ENCODE data around the gene VLDLR.

Gene VLDLR

GRCh38 chr9:2664174-2665065 lies 42.8 kb downstream of the VLDLR start:
- Histone ChIP-seq H3K79me2 (ENCODE audit: insufficient read depth, low read length) (no peaks in the 10 kb centered on the region), H3K9me2 (replicated peaks; ENCODE audit: insufficient read depth, low read length) (no peaks in the 10 kb centered on the region), H3K4me3 (ENCODE audit: insufficient read depth, low read length, poor library complexity, severe bottlenecking) (no peak overlapping the region), H3K9me3 (ENCODE audit: insufficient read depth, low read length) (no peaks in the 10 kb centered on the region), H3K27me3 (ENCODE audit: low read length) (no peaks in the 10 kb centered on the region), H3K4me2 (ENCODE audit: low read depth, low read length, poor library complexity, severe bottlenecking) (no peak overlapping the region), H4K20me1 (ENCODE audit: low read depth, low read length) (no peaks in the 10 kb centered on the region), H3F3A (ENCODE audit: insufficient read depth) (no peaks in the 10 kb centered on the region), H3K36me3 (ENCODE audit: low read length) (no peaks in the 10 kb centered on the region), H3K27ac (ENCODE audit: low read depth, low read length) (no peak overlapping the region), H3K9ac (ENCODE audit: low read length) (no peak overlapping the region), H2AFZ (ENCODE audit: low read depth, low read length, severe bottlenecking) (no peak overlapping the region)
- no peak for TF ChIP-seq CTCF (IDR thresholded peaks at IDR 0.05; ENCODE audit: insufficient read depth, low read length, poor library complexity, severe bottlenecking)
- no peak for TF ChIP-seq EZH2phosphoT487 (conservative IDR thresholded peaks at IDR 0.05; ENCODE audit: low read length)

GRCh38 chr9:2666569-2666968 lies 45.0 kb downstream of the VLDLR start:
- no peaks in the 10 kb centered on the region for H4K20me1 ChIP-seq (ENCODE audit: low read depth, low read length)
- no peak overlapping the region for H3K4me3 ChIP-seq (ENCODE audit: insufficient read depth, low read length, poor library complexity, severe bottlenecking)
- no peak overlapping the region for H3K9ac ChIP-seq (ENCODE audit: low read length)
- H3K79me2 ChIP-seq (ENCODE audit: insufficient read depth, low read length), result no peaks in the 10 kb centered on the region
- H3K4me2 ChIP-seq (ENCODE audit: low read depth, low read length, poor library complexity, severe bottlenecking), result no peak overlapping the region
- H3K36me3 ChIP-seq (ENCODE audit: low read length), result no peaks in the 10 kb centered on the region
- no peak overlapping the region for H2AFZ ChIP-seq (ENCODE audit: low read depth, low read length, severe bottlenecking)
- H3F3A ChIP-seq (ENCODE audit: insufficient read depth), result no peaks in the 10 kb centered on the region
- H3K27ac ChIP-seq (ENCODE audit: low read depth, low read length), result no peak overlapping the region
- TF ChIP-seq EZH2phosphoT487 (conservative IDR thresholded peaks at IDR 0.05; ENCODE audit: low read length) (no peak), CTCF (IDR thresholded peaks at IDR 0.05; ENCODE audit: insufficient read depth, low read length, poor library complexity, severe bottlenecking) (no peak)
- no peaks in the 10 kb centered on the region for H3K9me3 ChIP-seq (ENCODE audit: insufficient read depth, low read length)
- H3K9me2 ChIP-seq (replicated peaks; ENCODE audit: insufficient read depth, low read length), result no peaks in the 10 kb centered on the region
- no peaks in the 10 kb centered on the region for H3K27me3 ChIP-seq (ENCODE audit: low read length)

- H3K9me2 ChIP-seq (replicated peaks; ENCODE audit: insufficient read depth, low read length), result no peaks in the 10 kb centered on the region
- H3K27ac ChIP-seq (ENCODE audit: low read depth, low read length), result no peak overlapping the region
- no peak overlapping the region for H3K4me3 ChIP-seq (ENCODE audit: insufficient read depth, low read length, poor library complexity, severe bottlenecking)
- H4K20me1 ChIP-seq (ENCODE audit: low read depth, low read length), result no peaks in the 10 kb centered on the region
- TF ChIP-seq EZH2phosphoT487 (conservative IDR thresholded peaks at IDR 0.05; ENCODE audit: low read length) (no peak), CTCF (IDR thresholded peaks at IDR 0.05; ENCODE audit: insufficient read depth, low read length, poor library complexity, severe bottlenecking) (no peak)
- no peaks in the 10 kb centered on the region for H3K36me3 ChIP-seq (ENCODE audit: low read length)
- no peaks in the 10 kb centered on the region for H3F3A ChIP-seq (ENCODE audit: insufficient read depth)
- no peaks in the 10 kb centered on the region for H3K27me3 ChIP-seq (ENCODE audit: low read length)
- H2AFZ ChIP-seq (ENCODE audit: low read depth, low read length, severe bottlenecking), result no peak overlapping the region
- H3K4me2 ChIP-seq (ENCODE audit: low read depth, low read length, poor library complexity, severe bottlenecking), result no peak overlapping the region
- H3K9ac ChIP-seq (ENCODE audit: low read length), result no peak overlapping the region
- H3K9me3 ChIP-seq (ENCODE audit: insufficient read depth, low read length), result no peaks in the 10 kb centered on the region
- H3K79me2 ChIP-seq (ENCODE audit: insufficient read depth, low read length), result no peaks in the 10 kb centered on the region
Observed at GRCh38 chr9:2673161-2673560, 51.6 kb downstream of the VLDLR start.

All from SU-DHL-6 (cell line).